Keratinocyte (primary cell): ENCODE data around the gene CDC26. TPM values are rescaled to one million over a fixed set of nuclear protein-coding genes. Genes with fewer than 3 reads are reported as not detected.

Source experiments
- DNase-seq: peaks from one replicate; pipeline ENCODE4 v3.0.0-alpha.2; 2011; ENCODE audit warnings: low read depth, missing footprints, low spot score
- FAIRE-seq: peaks from 2 replicates; lab custom pipeline; 2011; peaks lifted over from hg19 to GRCh38; lab: Jason Lieb, UNC
- H2AFZ ChIP-seq: 2 replicates; pipeline ENCODE4 v1.6.0; 2012; ENCODE audit warnings: low read length, control low read depth, inconsistent platforms; ENCODE audit not compliant: control insufficient read depth
- H3K27ac ChIP-seq: 2 replicates; pipeline ENCODE4 v1.5.1; 2011; ENCODE audit warnings: low read length; ENCODE audit not compliant: control insufficient read depth, insufficient read depth
- H3K27me3 ChIP-seq: 3 replicates; pipeline ENCODE4 v1.6.0; 2011; ENCODE audit warnings: low read length; ENCODE audit not compliant: control insufficient read depth, insufficient read depth; ENCODE audit errors: extremely low read depth
- H3K36me3 ChIP-seq, 2 experiments: 2 replicates in 1 of 2; 3 replicates in 1 of 2; pipeline ENCODE4 v1.5.1; 2011; ENCODE audit warnings: low read length in 2 of 2, mild to moderate bottlenecking in 1 of 2; ENCODE audit not compliant: control insufficient read depth in 2 of 2, insufficient read depth in 2 of 2; ENCODE audit errors: extremely low read depth in 1 of 2
- H3K4me1 ChIP-seq: 3 replicates; pipeline ENCODE4 v1.5.1; 2011; ENCODE audit warnings: low read length; ENCODE audit not compliant: control insufficient read depth, insufficient read depth; ENCODE audit errors: extremely low read depth
- H3K4me2 ChIP-seq: 3 replicates; pipeline ENCODE4 v1.6.0; 2011; ENCODE audit warnings: low read depth, low read length; ENCODE audit not compliant: control insufficient read depth, insufficient read depth; ENCODE audit errors: extremely low read depth
- H3K4me3 ChIP-seq, 3 experiments: fragments of 200-600 bp in 1 of 3; sonication (generic) in 1 of 3; 2 replicates in 2 of 3; 3 replicates in 1 of 3; pipeline ENCODE4 v1.5.1; 2011 to 2016; ENCODE audit warnings: low read length in 3 of 3, mild to moderate bottlenecking in 3 of 3, control low read depth in 2 of 3, inconsistent platforms in 1 of 3, low read depth in 1 of 3, mixed read lengths in 1 of 3, mixed run types in 1 of 3, moderate library complexity in 1 of 3; ENCODE audit not compliant: control insufficient read depth in 2 of 3, insufficient read depth in 2 of 3; ENCODE audit errors: extremely low read depth in 1 of 3
- H3K79me2 ChIP-seq: 2 replicates; pipeline ENCODE4 v1.6.0; 2012; ENCODE audit warnings: low read length; ENCODE audit not compliant: control insufficient read depth, insufficient read depth
- H3K9ac ChIP-seq: 3 replicates; pipeline ENCODE4 v1.6.0; 2011; ENCODE audit warnings: low read length; ENCODE audit not compliant: control insufficient read depth, insufficient read depth; ENCODE audit errors: extremely low read depth
- H3K9me1 ChIP-seq: 3 replicates; pipeline ENCODE4 v1.6.0; 2011; ENCODE audit warnings: low read length; ENCODE audit not compliant: control insufficient read depth, insufficient read depth; ENCODE audit errors: extremely low read depth
- H3K9me3 ChIP-seq: 2 replicates; pipeline ENCODE4 v1.5.1; 2012; ENCODE audit warnings: low read depth, low read length; ENCODE audit not compliant: control insufficient read depth
- H4K20me1 ChIP-seq: 3 replicates; pipeline ENCODE4 v1.6.0; 2011; ENCODE audit warnings: low read length; ENCODE audit not compliant: control insufficient read depth, insufficient read depth; ENCODE audit errors: extremely low read depth
- EZH2 ChIP-seq: IDR thresholded peaks from one replicate; pipeline ENCODE4 v1.6.1; 2012; ENCODE audit warnings: inconsistent platforms, mild to moderate bottlenecking, low read length, moderate library complexity
- dilution Hi-C: fragments of 300-500 bp; cut with MboI; formaldehyde crosslinking; loops from one replicate; pipeline ENCODE4 v1.7.0; 2020; ENCODE audit warnings: low sequenced_read_pairs; ENCODE audit not compliant: extremely low pct_ligation_motif_present
- polyA plus RNA-seq, 5 experiments: library from polyadenylated mRNA; depleted of rRNA in 3 of 5; stranded (reverse) in 3 of 5; stranded (forward) in 1 of 5; unstranded in 1 of 5; fragments of >200 nt; gene quantifications; 1 replicate in 1 of 5; 2 replicates in 3 of 5; 3 replicates in 1 of 5; pipeline versions ENCODE4 v1.2.1 to v1.2.3, GENCODE V29; 2011 to 2012; ENCODE audit warnings: missing spikeins in 2 of 5, low read depth in 1 of 5, low replicate concordance in 1 of 5
- TF ChIP-seq, protein P1 (sequence below), 3 experiments: IDR thresholded peaks in 1 of 3; conservative IDR thresholded peaks in 1 of 3; optimal IDR thresholded peaks in 1 of 3; 2 replicates in 2 of 3; 3 replicates in 1 of 3; pipeline versions ENCODE3 to v1.5.1; 2011; ENCODE audit warnings: low read length in 3 of 3, mild to moderate bottlenecking in 3 of 3, moderate library complexity in 2 of 3, control low read depth in 1 of 3, inconsistent platforms in 1 of 3; ENCODE audit not compliant: insufficient read depth in 2 of 3; ENCODE audit errors: extremely low read depth in 1 of 3

CDC26 gene
- polyA plus RNA-seq, 1 donor (not counting 4 experiments of a cell fraction or from before 2014, with no cell fraction given) = 56.8 TPM

DNA sequence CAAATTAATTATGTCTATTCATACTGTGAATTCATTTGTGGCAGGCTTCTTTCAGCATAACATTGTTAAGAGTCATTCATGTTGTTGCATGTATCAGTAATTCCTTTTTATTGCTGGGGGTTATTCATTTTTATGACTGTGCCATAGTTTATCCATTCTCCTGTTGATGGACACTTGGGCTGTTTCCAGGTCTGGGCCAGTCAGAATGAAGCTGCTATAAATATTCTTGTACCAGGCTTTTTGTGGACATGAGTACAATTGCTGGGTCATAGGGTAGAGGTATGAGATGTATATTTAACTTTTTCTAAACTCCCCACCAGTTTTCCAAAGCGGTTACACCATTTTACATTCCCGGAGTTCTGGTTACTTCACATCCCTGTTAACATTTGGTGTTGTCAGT, 13.7 kb upstream of the CDC26 start:
- DNase-seq = no peak
- Histone ChIP-seq H3K4me1 (no peaks in the 10 kb centered on the region), H3K79me2 (no peaks in the 10 kb centered on the region), H3K9me1 (no peaks in the 10 kb centered on the region), H3K4me2 (no peak overlapping the region), H3K27me3 (no peaks in the 10 kb centered on the region), H2AFZ (no peak overlapping the region), H3K4me3 (no peak overlapping the region), H3K9me3 (no peaks in the 10 kb centered on the region), H3K36me3 (peaks cover 36 to 44% of the 10 kb centered on the region in 2 experiments), H4K20me1 (no peaks in the 10 kb centered on the region), H3K27ac (no peak overlapping the region), H3K9ac (no peak overlapping the region)
- dilution Hi-C loops = no loop called here
- no peak for FAIRE-seq
- TF ChIP-seq, protein P1, sequence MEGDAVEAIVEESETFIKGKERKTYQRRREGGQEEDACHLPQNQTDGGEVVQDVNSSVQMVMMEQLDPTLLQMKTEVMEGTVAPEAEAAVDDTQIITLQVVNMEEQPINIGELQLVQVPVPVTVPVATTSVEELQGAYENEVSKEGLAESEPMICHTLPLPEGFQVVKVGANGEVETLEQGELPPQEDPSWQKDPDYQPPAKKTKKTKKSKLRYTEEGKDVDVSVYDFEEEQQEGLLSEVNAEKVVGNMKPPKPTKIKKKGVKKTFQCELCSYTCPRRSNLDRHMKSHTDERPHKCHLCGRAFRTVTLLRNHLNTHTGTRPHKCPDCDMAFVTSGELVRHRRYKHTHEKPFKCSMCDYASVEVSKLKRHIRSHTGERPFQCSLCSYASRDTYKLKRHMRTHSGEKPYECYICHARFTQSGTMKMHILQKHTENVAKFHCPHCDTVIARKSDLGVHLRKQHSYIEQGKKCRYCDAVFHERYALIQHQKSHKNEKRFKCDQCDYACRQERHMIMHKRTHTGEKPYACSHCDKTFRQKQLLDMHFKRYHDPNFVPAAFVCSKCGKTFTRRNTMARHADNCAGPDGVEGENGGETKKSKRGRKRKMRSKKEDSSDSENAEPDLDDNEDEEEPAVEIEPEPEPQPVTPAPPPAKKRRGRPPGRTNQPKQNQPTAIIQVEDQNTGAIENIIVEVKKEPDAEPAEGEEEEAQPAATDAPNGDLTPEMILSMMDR (optimal IDR thresholded peaks at IDR 0.05 in 1 of 3, IDR thresholded peaks at IDR 0.05 in 1 of 3, conservative IDR thresholded peaks at IDR 0.05 in 1 of 3; ENCODE audit: extremely low read depth in 1 of 3, insufficient read depth in 2 of 3, low read length in 3 of 3) = no peak
- TF ChIP-seq EZH2 = no peak

DNA sequence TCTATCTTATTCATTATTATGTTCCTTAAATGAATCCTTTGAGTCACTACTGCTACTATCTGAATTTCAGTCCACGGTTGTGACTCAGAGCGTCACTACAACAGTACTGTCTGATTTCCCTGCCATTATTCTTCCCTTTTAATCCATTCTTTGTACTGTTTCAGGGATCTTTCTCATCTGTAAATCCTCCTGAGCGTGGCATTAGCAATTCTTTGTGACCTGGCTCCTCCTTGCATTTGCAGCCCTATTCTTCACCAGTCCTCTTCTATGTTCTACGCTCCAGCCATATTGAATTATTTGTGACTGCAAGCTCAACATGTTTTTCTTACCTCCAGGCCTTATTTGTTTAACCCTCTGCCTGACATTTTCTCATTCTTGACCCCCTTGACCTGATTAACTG, 6.0 kb upstream of the CDC26 start:
- H3K4me2 ChIP-seq = no peak overlapping the region
- no peak overlapping the region for H2AFZ ChIP-seq
- H3K79me2 ChIP-seq = peaks cover 20% of the 10 kb centered on the region
- H3K9me3 ChIP-seq = no peaks in the 10 kb centered on the region
- DNase-seq (no peak), FAIRE-seq (no peak)
- no peaks in the 10 kb centered on the region for H3K27me3 ChIP-seq
- TF ChIP-seq, protein P1 (optimal IDR thresholded peaks at IDR 0.05 in 1 of 3, IDR thresholded peaks at IDR 0.05 in 1 of 3, conservative IDR thresholded peaks at IDR 0.05 in 1 of 3; ENCODE audit: extremely low read depth in 1 of 3, insufficient read depth in 2 of 3, low read length in 3 of 3) = no peak
- no peak for TF ChIP-seq EZH2
- no peaks in the 10 kb centered on the region for H4K20me1 ChIP-seq
- no peaks in the 10 kb centered on the region for H3K9me1 ChIP-seq
- H3K27ac ChIP-seq = no peak overlapping the region
- peaks cover 3% of the 10 kb centered on the region for H3K4me1 ChIP-seq
- H3K9ac ChIP-seq = no peak overlapping the region
- H3K4me3 ChIP-seq = no peak overlapping the region
- peaks cover 38 to 46% of the 10 kb centered on the region in 2 experiments for H3K36me3 ChIP-seq
- dilution Hi-C loops = no loop called here
